Measurements from ENCODE around the gene PINLYP.
"Not testable (repeated sequence)": the region's sequence is repeated elsewhere in the genome, so short reads cannot be mapped to it uniquely, and the experiment has no call there.

The PINLYP gene

DNA sequence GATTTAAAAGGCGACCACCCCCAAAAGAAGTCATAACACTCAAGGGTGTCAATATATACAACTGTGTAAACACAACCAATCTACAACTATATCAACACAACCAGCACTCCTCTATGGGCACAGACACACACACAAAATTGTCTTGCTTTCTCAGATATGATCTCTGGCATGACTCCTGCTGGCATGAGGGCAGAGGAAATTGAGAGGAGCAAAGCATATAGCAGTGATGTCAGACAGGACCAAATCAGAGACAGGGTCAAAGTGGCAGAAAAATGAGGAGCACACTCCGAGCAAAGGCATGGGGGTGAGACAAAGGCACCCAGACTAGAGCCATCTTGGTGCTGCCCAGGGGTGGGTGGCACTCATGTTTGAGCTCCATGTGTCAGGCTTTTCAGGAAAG lies 10.7 kb downstream of the PINLYP start:
- no peak for DNase-seq

DNA sequence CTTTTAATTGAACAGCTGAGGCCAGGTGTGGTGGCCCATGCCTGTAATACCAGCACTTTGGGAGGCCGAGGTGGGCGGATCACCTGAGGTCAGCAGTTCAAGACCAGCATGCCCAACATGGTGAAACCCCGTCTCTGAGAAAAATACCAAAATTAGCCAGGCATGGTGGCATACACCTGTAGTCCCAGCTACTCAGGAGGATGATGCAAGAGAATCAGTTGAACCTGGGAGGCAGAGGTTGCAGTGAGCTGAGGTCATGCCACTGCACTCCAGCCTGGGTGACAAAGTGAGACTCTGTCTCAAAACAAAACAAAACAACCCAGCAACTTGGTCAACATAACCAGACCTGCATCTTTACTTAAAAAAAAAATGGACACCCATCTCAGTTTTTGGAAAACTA lies 11.4 kb downstream of the PINLYP start:
- not testable (repeated sequence) for DNase-seq

DNA sequence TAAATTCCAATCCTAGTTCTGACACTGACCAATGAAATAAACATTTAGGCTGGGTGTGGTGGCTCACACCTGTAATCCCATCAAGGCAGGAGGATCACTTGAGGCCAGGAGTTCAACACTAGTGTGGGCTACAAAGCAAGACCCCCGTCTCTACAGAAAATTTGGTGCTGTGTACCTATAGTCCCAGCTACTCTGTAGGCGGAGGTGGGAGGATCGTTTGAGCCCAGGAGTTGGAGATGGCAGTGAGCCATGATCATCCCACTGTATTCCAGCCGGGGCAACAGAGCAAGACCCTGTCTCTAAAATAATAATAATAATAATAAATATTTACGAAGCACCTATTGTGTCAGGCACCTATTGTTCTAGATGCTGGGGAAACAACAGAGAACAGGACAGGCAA lies 13.7 kb downstream of the PINLYP start:
- DNase-seq: no peak

DNA sequence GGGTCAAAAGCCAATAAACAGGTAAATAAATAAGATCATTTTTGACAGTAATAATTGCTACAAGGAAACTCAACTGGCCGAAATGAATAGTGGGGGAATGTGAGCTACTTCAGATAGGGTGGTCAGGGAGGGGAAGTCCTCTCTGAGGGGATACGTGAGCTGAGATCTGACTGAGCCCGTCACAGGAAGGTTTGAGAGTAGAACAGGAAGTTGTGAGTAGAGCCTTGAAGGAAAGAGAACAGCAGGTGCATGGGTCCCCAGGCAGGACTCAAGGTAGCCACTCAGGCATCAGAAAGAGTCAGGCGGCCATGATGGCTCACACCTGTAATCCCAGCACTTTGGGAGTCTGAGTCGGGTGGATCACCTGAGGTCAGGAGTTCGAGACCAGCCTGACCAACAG lies 14.1 kb downstream of the PINLYP start:
- no peak for DNase-seq

DNA sequence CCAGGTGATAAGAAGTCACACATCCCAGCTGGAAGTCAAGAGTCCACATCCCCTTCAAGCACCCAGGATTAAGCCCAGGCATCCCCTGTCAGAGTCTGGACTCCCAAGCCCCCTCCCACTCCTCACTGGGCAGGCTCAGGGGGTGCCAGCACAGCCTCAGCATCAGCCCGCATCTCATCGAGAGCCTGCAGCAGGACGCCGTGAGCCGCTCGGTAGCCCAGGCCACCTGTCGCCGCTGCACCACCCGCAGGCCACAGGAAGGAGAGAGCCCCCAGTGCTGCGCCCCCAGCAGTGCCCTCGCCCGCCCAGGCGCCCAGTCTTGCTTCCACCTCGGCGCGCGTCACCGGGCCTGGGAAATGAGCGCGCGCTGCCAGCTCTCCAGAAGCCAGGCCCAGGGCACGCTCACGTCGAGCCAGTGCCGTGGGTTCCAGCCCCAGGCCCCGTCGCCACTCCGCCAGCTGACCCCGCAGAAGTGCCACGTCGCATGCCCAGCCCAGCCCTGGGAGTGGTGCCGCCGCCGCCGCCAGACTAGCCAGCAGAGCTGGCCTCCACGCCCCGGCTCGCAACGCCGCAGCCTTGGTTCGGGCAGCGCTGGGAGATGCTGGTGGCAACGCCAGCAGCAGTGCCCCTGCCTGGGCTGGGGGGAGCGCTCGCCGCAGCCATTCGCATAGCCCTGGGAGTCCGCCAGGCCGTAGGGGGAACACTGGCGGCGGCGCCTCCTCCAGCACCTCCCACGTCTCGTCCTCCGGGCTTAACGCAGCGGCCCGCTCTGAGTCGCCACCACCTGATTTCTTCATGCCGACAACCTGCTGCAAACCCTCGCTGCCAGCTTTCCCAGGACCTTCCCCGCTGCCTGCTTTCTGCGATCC lies 16.5 kb downstream of the PINLYP start:
- DNase-seq: no peak

DNA sequence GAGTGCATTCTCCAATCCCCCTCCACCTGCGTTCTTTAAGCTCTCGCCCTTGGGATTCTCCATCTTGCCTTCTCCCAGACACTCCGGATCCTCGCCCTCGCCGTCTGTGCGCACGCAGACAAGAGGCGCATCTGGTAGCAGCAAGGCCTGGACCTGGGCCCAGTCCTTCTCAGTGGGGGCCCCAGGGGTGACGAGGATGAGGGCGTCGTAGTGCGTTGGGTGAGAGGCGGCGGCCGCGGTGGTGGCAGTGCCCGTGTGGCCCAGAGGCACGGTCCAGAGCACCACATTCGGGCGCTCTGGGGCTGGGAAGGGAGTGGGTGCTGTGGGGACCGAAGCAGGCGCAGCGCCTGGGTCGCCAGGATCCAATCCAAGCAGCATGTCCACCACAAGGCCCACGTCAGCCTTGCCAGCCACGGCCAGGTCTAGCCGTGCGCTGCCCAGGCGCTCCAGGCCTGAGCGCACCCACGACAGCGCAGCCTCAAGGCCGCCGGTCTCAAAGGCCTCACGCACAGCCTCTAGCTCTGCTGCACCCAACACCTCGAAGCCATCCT lies 17.3 kb downstream of the PINLYP start:
- DNase-seq: no peak

DNA sequence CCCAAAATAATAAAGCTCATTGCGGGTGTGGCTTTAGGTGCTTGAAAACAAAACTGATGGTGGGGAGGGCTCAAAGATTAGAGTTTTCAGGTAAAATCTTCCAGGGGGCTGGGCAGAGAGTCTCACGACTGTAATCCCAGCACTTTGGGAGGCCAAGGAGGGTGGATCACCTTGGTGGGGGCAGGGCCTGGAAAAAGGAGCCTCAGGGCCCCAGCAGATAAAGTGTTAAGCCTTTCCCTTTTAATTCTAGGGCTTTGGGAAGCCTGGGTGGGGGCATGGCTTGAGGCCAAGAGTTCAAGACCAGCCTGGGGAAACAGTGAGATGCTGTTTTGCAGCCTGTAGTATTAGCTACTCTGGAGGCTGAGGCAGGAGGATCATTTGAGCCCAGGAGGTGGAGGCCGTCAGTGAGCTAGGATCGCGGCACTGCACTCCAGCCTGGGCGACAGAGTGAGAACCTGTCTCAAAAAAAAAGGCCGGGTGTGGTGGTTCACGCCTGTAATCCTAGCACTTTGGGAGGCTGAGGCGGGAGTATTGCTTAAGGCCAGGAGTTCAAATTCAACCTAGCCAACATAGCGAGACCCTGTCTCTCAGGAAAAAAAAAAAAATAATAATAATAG lies 18.6 kb downstream of the PINLYP start:
- DNase-seq: no peak

DNA sequence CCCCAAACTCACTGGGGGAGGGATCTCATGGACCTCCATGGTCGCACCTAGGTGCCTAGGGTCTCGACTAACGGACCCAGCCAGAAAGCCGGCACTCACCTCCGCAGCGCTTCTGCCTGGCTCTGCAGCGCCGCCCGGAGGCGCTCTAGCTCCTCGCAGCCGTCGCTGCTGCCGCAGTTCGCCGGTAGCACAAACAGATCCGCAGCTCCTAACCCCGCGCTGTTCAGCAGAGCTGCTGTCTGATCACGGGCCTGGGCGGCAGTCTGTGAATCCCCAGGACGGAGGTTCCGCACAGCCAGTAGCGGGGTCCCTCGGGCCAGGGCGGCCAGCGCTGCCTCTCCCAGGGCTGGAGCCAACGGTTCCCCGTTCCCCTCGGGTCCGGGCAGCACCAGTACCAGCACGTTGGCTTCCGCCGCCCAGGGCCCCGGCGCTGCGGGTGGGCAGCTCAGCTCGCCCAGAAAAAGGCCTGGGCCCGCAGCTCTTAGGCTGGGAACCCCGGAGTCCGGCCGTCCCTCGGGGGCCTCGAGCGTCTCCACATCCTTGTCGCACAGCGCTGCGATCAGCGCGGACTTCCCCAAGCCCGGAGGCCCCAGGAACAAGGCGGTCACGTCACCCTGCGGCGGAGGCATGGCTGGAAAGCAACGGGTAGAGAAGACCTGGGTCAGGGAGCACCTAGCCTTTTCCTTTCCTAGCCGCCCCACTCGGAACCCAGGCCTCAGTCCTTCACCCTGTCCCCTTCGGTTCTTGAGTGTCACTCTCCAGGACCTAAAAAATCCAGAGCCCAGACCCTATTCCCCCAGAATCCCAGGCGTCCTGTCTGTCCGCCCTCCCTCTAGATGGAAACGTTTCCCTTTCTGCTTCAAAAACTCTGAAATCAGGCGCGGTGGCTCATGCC lies 19.4 kb downstream of the PINLYP start:
- peak; percentile 32 for DNase-seq

DNA sequence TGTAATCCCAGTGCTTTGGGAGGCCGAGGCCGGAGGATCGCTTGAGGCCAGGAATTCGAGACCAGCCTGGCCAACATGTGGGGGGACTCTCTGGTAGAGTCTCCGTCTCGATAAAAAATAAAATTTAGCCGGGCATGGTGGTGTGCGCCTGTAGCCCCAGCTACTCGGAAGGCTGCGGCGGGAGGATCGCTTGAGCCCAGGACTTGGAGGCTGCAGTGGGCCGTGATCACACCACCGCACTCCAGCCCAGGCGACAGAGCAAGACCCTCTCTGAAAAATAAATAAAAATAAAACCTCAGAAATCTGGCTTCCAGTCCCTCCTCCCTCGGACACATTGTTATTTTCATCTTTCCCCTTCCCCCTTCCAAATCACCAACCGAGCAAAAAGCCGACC lies 20.0 kb downstream of the PINLYP start:
- no peak for DNase-seq

DNA sequence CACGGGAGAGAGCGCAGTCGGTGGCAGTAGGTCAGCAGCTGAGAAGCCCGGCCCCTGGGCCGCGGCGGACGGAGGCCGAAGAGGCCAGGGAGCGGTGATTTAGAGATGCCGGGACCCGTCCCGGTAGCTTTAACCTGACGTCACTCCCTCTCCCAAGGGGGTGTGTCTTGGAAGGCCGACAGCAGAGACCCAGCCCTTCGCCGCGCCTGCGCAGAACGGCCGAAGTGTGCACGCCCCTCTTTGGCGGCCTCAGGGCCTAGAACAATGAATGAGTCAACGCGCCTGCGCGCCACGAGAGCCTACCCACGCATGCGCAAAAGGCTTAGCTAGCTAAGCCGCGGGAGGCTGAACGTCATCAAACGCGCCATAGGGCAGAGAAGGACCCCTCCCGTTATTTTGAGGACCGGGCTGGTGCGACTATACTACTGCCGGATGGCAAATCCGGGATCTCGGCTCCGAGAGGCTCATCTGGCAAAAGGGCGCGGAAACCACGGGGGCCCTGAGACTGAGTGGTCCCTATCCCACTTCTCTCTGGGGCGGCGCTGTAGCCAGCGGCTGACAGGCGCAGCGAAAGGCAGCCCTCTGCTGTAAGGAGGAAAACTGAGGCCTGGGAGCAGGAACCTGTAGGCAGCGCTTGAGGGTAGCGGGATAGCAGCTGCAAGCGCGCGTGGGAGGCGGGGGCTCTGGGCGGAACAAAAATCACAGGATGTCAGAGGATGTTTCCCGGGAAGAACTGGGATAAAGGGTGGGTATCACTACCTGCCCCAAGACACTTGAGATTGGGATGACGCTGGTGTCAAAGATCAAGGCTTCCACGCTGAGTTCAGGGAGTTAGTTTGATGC lies 20.6 kb downstream of the PINLYP start, which contains the start of the genes IRGQ and ZNF576:
IRGQ (minus strand) TSS at position 136 of the 843 bp plus-strand sequence. CDS start 796 bp downstream, outside the sequence.
ZNF576 (plus strand) TSS at position 597 of the 843 bp plus-strand sequence. CDS start 514 bp downstream, outside the sequence.
- peak; percentile 98 for DNase-seq

DNA sequence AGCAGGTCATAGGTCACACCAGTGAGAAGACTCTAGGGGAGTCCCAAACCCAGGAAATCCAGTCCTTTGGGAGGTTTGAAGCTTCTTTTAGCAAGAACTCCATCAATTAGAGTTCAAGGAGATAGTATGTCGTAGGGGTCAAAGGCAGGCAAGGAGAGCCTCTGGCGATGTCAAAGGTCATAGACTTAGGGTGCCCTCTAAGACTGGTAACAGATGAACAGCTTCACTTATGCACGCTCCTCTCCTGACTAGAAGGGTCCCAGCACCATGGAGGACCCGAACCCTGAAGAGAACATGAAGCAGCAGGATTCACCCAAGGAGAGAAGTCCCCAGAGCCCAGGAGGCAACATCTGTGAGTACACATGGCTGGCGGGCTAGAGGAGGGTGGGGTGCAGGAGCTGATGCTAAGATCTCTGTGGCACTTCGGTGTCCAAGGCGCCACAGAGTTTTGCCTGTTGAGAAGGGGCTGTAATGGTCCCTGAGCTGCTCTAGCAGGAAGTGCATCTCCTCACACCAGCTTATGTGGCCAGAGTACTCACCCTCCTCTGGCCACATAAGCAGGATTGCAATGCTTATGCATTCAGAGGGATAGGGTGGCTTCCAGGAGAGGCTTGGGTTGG lies 21.4 kb downstream of the PINLYP start:
- no peak for DNase-seq

DNA sequence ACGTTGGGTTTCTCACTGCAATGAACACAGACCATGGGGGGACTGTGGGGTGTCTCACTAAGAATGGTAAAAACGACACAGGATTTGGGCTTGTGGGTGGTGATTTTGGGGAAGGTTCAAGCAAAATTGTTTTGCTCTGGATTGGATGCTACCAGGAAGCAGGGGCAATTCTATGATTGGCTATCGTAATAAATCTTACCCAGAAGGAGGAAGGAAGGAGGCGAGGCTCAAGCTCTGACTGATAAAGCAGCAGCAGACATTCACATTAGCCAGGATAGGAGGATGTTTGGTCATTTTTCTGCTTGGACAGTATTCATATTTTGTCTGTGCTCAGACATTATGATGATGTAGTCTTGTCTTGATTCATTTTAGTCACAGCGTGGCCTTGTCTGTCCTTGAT lies 22.3 kb downstream of the PINLYP start:
- DNase-seq: no peak

DNA sequence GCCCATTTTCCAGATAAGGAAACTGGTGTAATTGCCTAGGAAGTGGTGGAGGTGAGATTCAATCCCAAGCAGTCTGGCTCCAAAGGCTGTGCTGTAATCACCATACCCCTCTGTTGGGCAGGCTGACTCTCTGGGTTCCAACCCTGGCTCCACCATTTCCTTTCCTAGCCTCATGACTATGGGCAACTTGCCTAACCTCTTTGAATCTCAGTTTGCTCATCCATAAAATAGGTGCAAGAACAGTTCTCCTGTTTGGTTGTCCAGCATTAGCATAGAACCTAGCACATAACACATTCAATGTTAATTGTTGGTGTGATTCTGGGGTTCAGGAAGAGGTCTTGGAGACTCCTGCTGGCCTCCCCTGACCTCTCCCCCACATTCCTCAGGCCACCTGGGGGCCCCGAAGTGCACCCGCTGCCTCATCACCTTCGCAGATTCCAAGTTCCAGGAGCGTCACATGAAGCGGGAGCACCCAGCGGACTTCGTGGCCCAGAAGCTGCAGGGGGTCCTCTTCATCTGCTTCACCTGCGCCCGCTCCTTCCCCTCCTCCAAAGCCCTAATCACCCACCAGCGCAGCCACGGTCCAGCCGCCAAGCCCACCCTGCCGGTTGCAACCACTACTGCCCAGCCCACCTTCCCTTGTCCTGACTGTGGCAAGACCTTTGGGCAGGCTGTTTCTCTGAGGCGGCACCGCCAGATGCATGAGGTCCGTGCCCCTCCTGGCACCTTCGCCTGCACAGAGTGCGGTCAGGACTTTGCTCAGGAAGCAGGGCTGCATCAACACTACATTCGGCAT lies 23.0 kb downstream of the PINLYP start:
- no peak for DNase-seq

DNA sequence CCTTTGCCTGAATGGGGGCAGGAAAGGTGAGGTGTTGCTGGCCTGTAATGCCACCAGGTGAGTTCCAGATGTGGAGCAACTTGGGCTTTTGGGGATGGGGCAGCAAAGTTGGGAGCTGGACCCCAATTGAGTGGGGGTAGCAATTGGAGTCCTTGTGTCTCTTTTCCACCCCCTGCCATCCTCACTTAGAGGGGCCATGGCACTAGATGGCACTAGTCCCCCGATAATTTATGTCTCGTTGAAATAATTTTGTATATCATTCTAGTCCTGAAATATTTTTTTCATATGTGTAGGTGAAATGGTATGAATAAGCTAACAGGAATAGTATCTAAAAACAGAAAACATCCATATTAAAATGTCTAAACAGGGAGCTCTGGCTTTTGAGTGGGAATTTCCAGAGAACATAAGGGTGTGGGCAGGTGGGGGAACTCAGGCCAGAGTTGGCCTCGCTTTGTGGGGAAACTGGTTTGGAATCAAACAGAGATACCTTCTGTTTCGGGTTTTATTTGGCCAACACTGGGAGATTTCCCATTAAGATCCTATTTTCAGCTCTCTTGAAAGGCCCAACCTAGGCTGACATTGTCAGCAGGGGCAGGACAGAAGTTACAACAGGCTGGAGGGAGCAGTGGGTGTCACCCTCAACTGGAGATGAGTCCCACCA lies 24.2 kb downstream of the PINLYP start:
- no peak for DNase-seq

DNA sequence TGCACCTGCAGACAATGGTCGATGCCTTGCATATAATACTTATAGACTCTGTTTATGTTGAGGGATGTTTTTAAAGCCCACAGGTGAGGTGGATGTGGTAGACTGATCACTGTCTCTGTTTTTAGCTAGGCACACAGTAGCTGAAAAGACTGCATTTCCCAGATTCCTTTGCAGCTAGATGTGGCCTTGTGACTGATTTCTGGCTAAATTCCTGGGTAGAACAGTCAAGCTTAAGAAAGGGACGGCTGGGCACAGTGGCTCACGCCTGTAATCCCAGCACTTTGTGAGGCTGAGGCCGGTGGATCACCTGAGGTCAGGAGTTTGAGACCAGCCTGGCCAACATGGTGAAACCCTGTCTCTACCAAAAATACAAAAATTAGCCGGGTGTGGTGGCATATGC lies 24.7 kb downstream of the PINLYP start:
- not testable (repeated sequence) for DNase-seq

DNA sequence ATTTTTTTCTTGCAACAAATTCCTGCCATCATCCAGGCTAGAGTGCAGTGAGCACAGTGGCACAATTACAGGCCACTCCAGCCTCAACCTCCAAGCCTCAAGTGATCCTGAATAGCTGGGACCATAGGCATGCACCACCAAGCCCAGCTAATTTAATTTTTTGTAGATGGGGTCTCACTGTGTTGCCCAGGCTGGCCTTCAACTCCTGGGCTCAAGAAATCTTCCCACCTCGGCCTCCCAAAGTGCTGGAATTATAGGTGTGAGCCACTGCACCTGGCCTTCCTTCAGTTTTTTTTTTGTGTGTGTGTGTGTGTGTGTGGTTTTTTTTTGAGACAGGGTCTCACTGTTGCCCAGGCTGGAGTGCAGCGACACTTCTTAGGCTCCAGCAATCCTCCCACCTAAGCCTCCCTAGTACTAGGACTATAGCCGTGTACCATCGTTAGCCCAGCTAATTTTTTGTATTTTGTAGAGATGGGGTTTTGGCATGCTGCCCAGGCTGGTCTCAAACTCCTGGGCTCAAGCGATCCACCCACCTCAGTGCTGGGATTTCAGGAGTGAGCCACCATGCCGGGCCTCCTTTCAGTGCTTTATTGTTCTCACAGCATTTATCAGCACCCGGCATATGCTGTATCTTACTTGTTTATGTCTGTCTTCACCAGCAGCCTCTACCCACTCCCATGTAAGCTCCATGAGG lies 30.4 kb downstream of the PINLYP start:
- no peak for DNase-seq

DNA sequence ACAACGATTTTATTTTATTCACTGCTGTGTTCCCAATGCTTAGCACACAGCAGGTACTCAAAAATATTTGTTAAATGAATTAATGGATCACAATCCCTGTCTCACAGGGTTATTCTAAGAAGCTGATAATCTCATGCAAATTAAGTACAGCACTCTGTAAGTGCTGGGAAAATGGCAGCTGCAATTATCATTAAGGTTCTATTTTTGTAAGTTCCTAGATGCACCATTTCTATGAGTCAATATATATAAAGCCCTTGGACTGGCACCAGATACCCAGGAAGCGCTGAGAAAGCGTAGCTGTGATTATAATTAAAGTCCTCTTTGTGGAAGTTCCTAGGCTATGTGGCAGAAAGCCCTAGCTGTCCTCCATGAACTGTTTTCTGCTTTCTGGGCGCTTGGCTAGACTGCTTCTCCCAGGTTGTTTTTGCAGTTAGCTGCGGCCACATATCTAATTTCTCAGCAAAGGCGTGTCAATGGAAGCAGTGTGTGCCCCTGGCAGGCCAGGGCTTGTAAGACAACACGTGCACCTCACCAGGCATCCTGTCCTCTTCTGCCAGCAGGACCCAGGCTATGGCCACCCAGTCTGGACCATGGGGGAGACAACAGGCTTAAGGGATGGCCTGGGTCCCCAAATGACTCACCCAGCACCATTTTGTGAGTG lies 31.1 kb downstream of the PINLYP start:
- DNase-seq: no peak
